NCI-H2029 treated with DMSO at 0.1 percent for 48 hours (cell line): ENCODE results near the gene ANO1.

ENCODE experiments used
- DNase-seq: peaks from one replicate; lab custom pipeline; 2025; lab: John Stamatoyannopoulos, UW

Gene ANO1

GRCh38 chr11:70115778-70116177 lies 37.7 kb downstream of the ANO1 start:
- DNase-seq, result no peak

GRCh38 chr11:70116386-70117065 lies 38.4 kb downstream of the ANO1 start:
- no peak for DNase-seq

- DNase-seq, result no peak
Measured at GRCh38 chr11:70117567-70118145, 39.5 kb downstream of the ANO1 start.

- DNase-seq, result no peak
Measured at GRCh38 chr11:70118642-70119041, 40.5 kb downstream of the ANO1 start.

GRCh38 chr11:70119502-70119901 lies 41.4 kb downstream of the ANO1 start:
- DNase-seq, result no peak

- no peak for DNase-seq
Measured at GRCh38 chr11:70120674-70121073, 42.6 kb downstream of the ANO1 start.

- no peak for DNase-seq
Measured at GRCh38 chr11:70122490-70123198, 44.5 kb downstream of the ANO1 start.

GRCh38 chr11:70123711-70124110 lies 45.6 kb downstream of the ANO1 start:
- no peak for DNase-seq

- DNase-seq, result no peak
Measured at GRCh38 chr11:70124321-70125000, 46.3 kb downstream of the ANO1 start.

GRCh38 chr11:70126494-70126893 lies 48.4 kb downstream of the ANO1 start:
- no peak for DNase-seq

- no peak for DNase-seq
Measured at GRCh38 chr11:70127653-70128434, 49.7 kb downstream of the ANO1 start.

GRCh38 chr11:70128435-70128906 lies 50.4 kb downstream of the ANO1 start:
- DNase-seq, result no peak

GRCh38 chr11:70129051-70129592 lies 51.0 kb downstream of the ANO1 start:
- no peak for DNase-seq

- no peak for DNase-seq
Measured at GRCh38 chr11:70130636-70131035, 52.5 kb downstream of the ANO1 start.

- DNase-seq, result no peak
Measured at GRCh38 chr11:70131606-70132190, 53.6 kb downstream of the ANO1 start.

- DNase-seq, result no peak
Measured at GRCh38 chr11:70132641-70133040, 54.5 kb downstream of the ANO1 start.

GRCh38 chr11:70133771-70134335 lies 55.7 kb downstream of the ANO1 start:
- DNase-seq, result no peak

GRCh38 chr11:70134490-70134889 lies 56.4 kb downstream of the ANO1 start:
- no peak for DNase-seq

GRCh38 chr11:70135142-70135541 lies 57.0 kb downstream of the ANO1 start:
- DNase-seq, result no peak

GRCh38 chr11:70135625-70136059 lies 57.5 kb downstream of the ANO1 start:
- DNase-seq, result no peak

GRCh38 chr11:70137383-70137782 lies 59.3 kb downstream of the ANO1 start:
- DNase-seq, result no peak
